GM19099 (cell line): ENCODE results near the gene DCUN1D3.

Experiments
- POLR2A ChIP-seq: IDR thresholded peaks from 3 replicates; pipeline ENCODE4 v1.6.1; 2011; ENCODE audit warnings: low read depth; ENCODE audit not compliant: insufficient read length; ENCODE audit errors: extremely low read depth

Gene DCUN1D3

GRCh38 chr16:20879175-20880040 lies 20.8 kb downstream of the DCUN1D3 start:
- TF ChIP-seq POLR2A: no peak

- TF ChIP-seq POLR2A: no peak
Observed at GRCh38 chr16:20878682-20879147, 21.4 kb downstream of the DCUN1D3 start.

- no peak for TF ChIP-seq POLR2A
Observed at GRCh38 chr16:20875355-20875650, 24.9 kb downstream of the DCUN1D3 start.

GRCh38 chr16:20874088-20874581 lies 26.0 kb downstream of the DCUN1D3 start:
- TF ChIP-seq POLR2A: no peak

- TF ChIP-seq POLR2A: no peak
Observed at GRCh38 chr16:20873331-20873730, 26.8 kb downstream of the DCUN1D3 start.

- TF ChIP-seq POLR2A: no peak
Observed at GRCh38 chr16:20871941-20872815, 28.0 kb downstream of the DCUN1D3 start.

- TF ChIP-seq POLR2A: no peak
Observed at GRCh38 chr16:20871258-20871657, 28.9 kb downstream of the DCUN1D3 start.

- no peak for TF ChIP-seq POLR2A
Observed at GRCh38 chr16:20870122-20870820, 29.9 kb downstream of the DCUN1D3 start.

- no peak for TF ChIP-seq POLR2A
Observed at GRCh38 chr16:20868890-20869289, 31.3 kb downstream of the DCUN1D3 start.

GRCh38 chr16:20867585-20867984 lies 32.6 kb downstream of the DCUN1D3 start:
- TF ChIP-seq POLR2A: no peak

- TF ChIP-seq POLR2A: no peak
Observed at GRCh38 chr16:20866801-20867200, 33.4 kb downstream of the DCUN1D3 start.

GRCh38 chr16:20866145-20866772 lies 33.9 kb downstream of the DCUN1D3 start:
- TF ChIP-seq POLR2A: no peak

- TF ChIP-seq POLR2A: no peak
Observed at GRCh38 chr16:20865420-20866131, 34.6 kb downstream of the DCUN1D3 start.
